ENCODE measurements around the gene CASZ1. TPM values are rescaled to one million over a fixed set of nuclear protein-coding genes. Genes with fewer than 3 reads are reported as not detected.

Gene CASZ1
- 16.2 TPM for polyA plus RNA-seq
- long read RNA-seq, donor 1 = 0 reads
- long read RNA-seq, donor 2 = 0 reads
- long read RNA-seq, donor 3 = 0 reads
- long read RNA-seq, donor 4 = 0 reads
- long read RNA-seq, donor 5 = 0 reads
- long read RNA-seq, donor 6 = 0 reads
- long read RNA-seq, donor 7 = 0 reads
- long read RNA-seq, donor 8 = 0 reads
- long read RNA-seq, donor 9 = 0 reads
- long read RNA-seq, donor 10, partial matches to known transcripts = 0 of 2 reads
- long read RNA-seq, donor 10, other reads (novel, unspliced or antisense) = 0 of 2 reads
- long read RNA-seq, donor 11, partial matches to known transcripts = 0 of 1 reads
- long read RNA-seq, donor 11, other reads (novel, unspliced or antisense) = 0 of 1 reads

- H3K9me3 ChIP-seq (ENCODE audit: control insufficient read depth, low read depth, low read length) = no peaks in the 10 kb centered on the region
- H3K27me3 ChIP-seq (ENCODE audit: control insufficient read depth, insufficient read depth, low read length) = peaks cover 14% of the 10 kb centered on the region
- H3K4me1 ChIP-seq (ENCODE audit: control insufficient read depth, insufficient read depth, low read length) = peaks cover 6% of the 10 kb centered on the region
- H3K4me3 ChIP-seq (ENCODE audit: low read length) = peak within 1 kb of the TSS; percentile 72
- peak within 1 kb of the TSS; percentile 37 for H3K27ac ChIP-seq (ENCODE audit: low read length)
- peak; percentile 81 to 92 for DNase-seq
- WGBS (ENCODE audit: insufficient coverage, low lambda C conversion rate) = no CpG with 5 or more reads among the region's 88 CpGs
- no peaks in the 10 kb centered on the region for H3K36me3 ChIP-seq (ENCODE audit: control insufficient read depth, insufficient read depth, low read length)
Measured at GRCh38 chr1:10796029-10796944, at the start of gene CASZ1. Gene CASZ1 (minus strand): TSS chr1:10796646. CDS start chr1:10693889, 102,757 bp downstream.

GRCh38 chr1:10843697-10844096 is 47.3 kb upstream of the CASZ1 start:
- Histone ChIP-seq H3K27me3 (ENCODE audit: control insufficient read depth, insufficient read depth, low read length) (no peaks in the 10 kb centered on the region), H3K4me3 (ENCODE audit: low read length) (no peak overlapping the region), H3K4me1 (ENCODE audit: control insufficient read depth, insufficient read depth, low read length) (no peaks in the 10 kb centered on the region), H3K9me3 (ENCODE audit: control insufficient read depth, low read depth, low read length) (peaks cover 13% of the 10 kb centered on the region), H3K36me3 (ENCODE audit: control insufficient read depth, insufficient read depth, low read length) (no peaks in the 10 kb centered on the region), H3K27ac (ENCODE audit: low read length) (no peak overlapping the region)
- WGBS (ENCODE audit: insufficient coverage, low lambda C conversion rate) = 90% methylated on average over 2 of the region's 2 CpGs
- no peak for DNase-seq

GRCh38 chr1:10841118-10841517 is 44.7 kb upstream of the CASZ1 start:
- DNase-seq = no peak
- Histone ChIP-seq H3K4me1 (ENCODE audit: control insufficient read depth, insufficient read depth, low read length) (no peaks in the 10 kb centered on the region), H3K4me3 (ENCODE audit: low read length) (no peak overlapping the region), H3K27me3 (ENCODE audit: control insufficient read depth, insufficient read depth, low read length) (peaks cover 2% of the 10 kb centered on the region), H3K27ac (ENCODE audit: low read length) (no peak overlapping the region), H3K36me3 (ENCODE audit: control insufficient read depth, insufficient read depth, low read length) (no peaks in the 10 kb centered on the region), H3K9me3 (ENCODE audit: control insufficient read depth, low read depth, low read length) (peaks cover 13% of the 10 kb centered on the region)
- no CpG with 5 or more reads among the region's 13 CpGs for whole genome bisulfite sequencing (ENCODE audit: insufficient coverage, low lambda C conversion rate)

- Histone ChIP-seq H3K9me3 (ENCODE audit: control insufficient read depth, low read depth, low read length) (peaks cover 9% of the 10 kb centered on the region), H3K27me3 (ENCODE audit: control insufficient read depth, insufficient read depth, low read length) (peaks cover 17% of the 10 kb centered on the region), H3K4me3 (ENCODE audit: low read length) (no peak overlapping the region), H3K36me3 (ENCODE audit: control insufficient read depth, insufficient read depth, low read length) (no peaks in the 10 kb centered on the region), H3K4me1 (ENCODE audit: control insufficient read depth, insufficient read depth, low read length) (peaks cover 2% of the 10 kb centered on the region), H3K27ac (ENCODE audit: low read length) (no peak overlapping the region)
- DNase-seq = no peak
- WGBS (ENCODE audit: insufficient coverage, low lambda C conversion rate) = no CpG with 5 or more reads among the region's 9 CpGs
Measured at GRCh38 chr1:10839188-10839770, 42.8 kb upstream of the CASZ1 start.

- WGBS (ENCODE audit: insufficient coverage, low lambda C conversion rate) = no CpG with 5 or more reads among the region's 11 CpGs
- H3K27ac ChIP-seq (ENCODE audit: low read length) = no peak overlapping the region
- H3K27me3 ChIP-seq (ENCODE audit: control insufficient read depth, insufficient read depth, low read length) = peaks cover 18% of the 10 kb centered on the region
- no peak for DNase-seq
- no peak overlapping the region for H3K4me3 ChIP-seq (ENCODE audit: low read length)
- H3K4me1 ChIP-seq (ENCODE audit: control insufficient read depth, insufficient read depth, low read length) = peaks cover 2% of the 10 kb centered on the region
- peaks cover 3% of the 10 kb centered on the region for H3K9me3 ChIP-seq (ENCODE audit: control insufficient read depth, low read depth, low read length)
- H3K36me3 ChIP-seq (ENCODE audit: control insufficient read depth, insufficient read depth, low read length) = no peaks in the 10 kb centered on the region
Measured at GRCh38 chr1:10838541-10838940, 42.1 kb upstream of the CASZ1 start.

GRCh38 chr1:10836726-10837125 is 40.3 kb upstream of the CASZ1 start:
- no peaks in the 10 kb centered on the region for H3K9me3 ChIP-seq (ENCODE audit: control insufficient read depth, low read depth, low read length)
- H3K4me3 ChIP-seq (ENCODE audit: low read length) = no peak overlapping the region
- H3K4me1 ChIP-seq (ENCODE audit: control insufficient read depth, insufficient read depth, low read length) = peaks cover 2% of the 10 kb centered on the region
- peaks cover 18% of the 10 kb centered on the region for H3K27me3 ChIP-seq (ENCODE audit: control insufficient read depth, insufficient read depth, low read length)
- H3K36me3 ChIP-seq (ENCODE audit: control insufficient read depth, insufficient read depth, low read length) = no peaks in the 10 kb centered on the region
- DNase-seq = no peak
- 95% methylated on average over 6 of the region's 11 CpGs for WGBS (ENCODE audit: insufficient coverage, low lambda C conversion rate)
- H3K27ac ChIP-seq (ENCODE audit: low read length) = no peak overlapping the region

- peaks cover 26% of the 10 kb centered on the region for H3K27me3 ChIP-seq (ENCODE audit: control insufficient read depth, insufficient read depth, low read length)
- no CpG with 5 or more reads among the region's 31 CpGs for WGBS (ENCODE audit: insufficient coverage, low lambda C conversion rate)
- no peaks in the 10 kb centered on the region for H3K36me3 ChIP-seq (ENCODE audit: control insufficient read depth, insufficient read depth, low read length)
- H3K4me3 ChIP-seq (ENCODE audit: low read length) = no peak overlapping the region
- no peaks in the 10 kb centered on the region for H3K9me3 ChIP-seq (ENCODE audit: control insufficient read depth, low read depth, low read length)
- peaks cover 2% of the 10 kb centered on the region for H3K4me1 ChIP-seq (ENCODE audit: control insufficient read depth, insufficient read depth, low read length)
- DNase-seq = peak; percentile 48 to 63
- H3K27ac ChIP-seq (ENCODE audit: low read length) = no peak overlapping the region
Measured at GRCh38 chr1:10835822-10836421, 39.5 kb upstream of the CASZ1 start.

- no peaks in the 10 kb centered on the region for H3K36me3 ChIP-seq (ENCODE audit: control insufficient read depth, insufficient read depth, low read length)
- no peak for DNase-seq
- H3K27ac ChIP-seq (ENCODE audit: low read length) = no peak overlapping the region
- peaks cover 2% of the 10 kb centered on the region for H3K4me1 ChIP-seq (ENCODE audit: control insufficient read depth, insufficient read depth, low read length)
- H3K27me3 ChIP-seq (ENCODE audit: control insufficient read depth, insufficient read depth, low read length) = peaks cover 27% of the 10 kb centered on the region
- no peak overlapping the region for H3K4me3 ChIP-seq (ENCODE audit: low read length)
- no peaks in the 10 kb centered on the region for H3K9me3 ChIP-seq (ENCODE audit: control insufficient read depth, low read depth, low read length)
- no CpG with 5 or more reads among the region's 12 CpGs for WGBS (ENCODE audit: insufficient coverage, low lambda C conversion rate)
Measured at GRCh38 chr1:10835421-10835820, 39.0 kb upstream of the CASZ1 start.

- no peak overlapping the region for H3K4me3 ChIP-seq (ENCODE audit: low read length)
- H3K4me1 ChIP-seq (ENCODE audit: control insufficient read depth, insufficient read depth, low read length) = peaks cover 2% of the 10 kb centered on the region
- H3K27me3 ChIP-seq (ENCODE audit: control insufficient read depth, insufficient read depth, low read length) = peaks cover 29% of the 10 kb centered on the region
- H3K9me3 ChIP-seq (ENCODE audit: control insufficient read depth, low read depth, low read length) = no peaks in the 10 kb centered on the region
- no CpG with 5 or more reads among the region's 16 CpGs for WGBS (ENCODE audit: insufficient coverage, low lambda C conversion rate)
- H3K27ac ChIP-seq (ENCODE audit: low read length) = no peak overlapping the region
- no peak for DNase-seq
- no peaks in the 10 kb centered on the region for H3K36me3 ChIP-seq (ENCODE audit: control insufficient read depth, insufficient read depth, low read length)
Measured at GRCh38 chr1:10834770-10835412, 38.4 kb upstream of the CASZ1 start.

Data from large intestine (tissue), 12 donors.